ENCODE results near the gene SMG6. TPM values are rescaled to one million over a fixed set of nuclear protein-coding genes. Genes with fewer than 3 reads are reported as not detected.

SMG6 gene
- total RNA-seq, 6 donors from 2014 or later: 29.9 to 126 (median 30.5) TPM

- Histone ChIP-seq H3K27me3 (no peaks in the 10 kb centered on the region), H3K36me3 (no peaks in the 10 kb centered on the region), H3K9me3 (no peaks in the 10 kb centered on the region), H3K4me1 (peaks cover 44 to 71% (median 65%) of the 10 kb centered on the region in 4 donors), H3K4me3 (no peak overlapping the region), H3K27ac (peak overlapping the region in 2 of 4 donors; percentile 43 to 46)
- TF ChIP-seq EP300 (IDR thresholded peaks at IDR 0.05) (no peak), POLR2AphosphoS5 (IDR thresholded peaks at IDR 0.05) (no peak), POLR2A (IDR thresholded peaks at IDR 0.05) (no peak), CTCF (IDR thresholded peaks at IDR 0.05) (no peak)
- ATAC-seq (ENCODE audit: low FRiP score in 2 of 2): no peak
- WGBS, 2 donors: 74 to 81% methylated on average over 4 of the region's 4 CpGs
- DNase-seq: no peak
Observed at GRCh38 chr17:2092253-2092652, 211.3 kb downstream of the SMG6 start.

- H3K36me3 ChIP-seq: no peaks in the 10 kb centered on the region
- H3K9me3 ChIP-seq: no peaks in the 10 kb centered on the region
- H3K4me3 ChIP-seq: no peak overlapping the region
- H3K4me1 ChIP-seq: peaks cover 50 to 84% (median 75%) of the 10 kb centered on the region in 4 donors
- DNase-seq (no peak), ATAC-seq (ENCODE audit: low FRiP score in 2 of 2) (peak in 1 of 2 donors; percentile 82)
- TF ChIP-seq EP300 (IDR thresholded peaks at IDR 0.05) (no peak), POLR2A (IDR thresholded peaks at IDR 0.05) (no peak), CTCF (IDR thresholded peaks at IDR 0.05) (peak in 2 of 6 experiments; percentile 23 to 46), POLR2AphosphoS5 (IDR thresholded peaks at IDR 0.05) (peak in 1 of 2 donors; percentile 34)
- WGBS, 2 donors: 30 to 47% methylated on average over 2 of the region's 2 CpGs
- no peaks in the 10 kb centered on the region for H3K27me3 ChIP-seq
- peak overlapping the region; percentile 31 to 86 (median 83) for H3K27ac ChIP-seq
Observed at GRCh38 chr17:2090804-2091534, 212.6 kb downstream of the SMG6 start.

GRCh38 chr17:2090210-2090641 is 213.4 kb downstream of the SMG6 start:
- no peak for ATAC-seq (ENCODE audit: low FRiP score in 2 of 2)
- TF ChIP-seq EP300 (IDR thresholded peaks at IDR 0.05) (no peak), POLR2AphosphoS5 (IDR thresholded peaks at IDR 0.05) (no peak), CTCF (IDR thresholded peaks at IDR 0.05) (no peak), POLR2A (IDR thresholded peaks at IDR 0.05) (no peak)
- 54 to 68% methylated on average over 9 of the region's 9 CpGs for WGBS, 2 donors

GRCh38 chr17:2089021-2089422 is 214.6 kb downstream of the SMG6 start:
- Histone ChIP-seq H3K36me3 (no peaks in the 10 kb centered on the region), H3K4me3 (peak overlapping the region in 3 of 4 donors; percentile 17 to 41 (median 41)), H3K27ac (peak overlapping the region; percentile 77 to 86 (median 83)), H3K4me1 (peaks cover 62 to 90% (median 81%) of the 10 kb centered on the region in 4 donors), H3K27me3 (no peaks in the 10 kb centered on the region), H3K9me3 (no peaks in the 10 kb centered on the region)
- DNase-seq: no peak
- ATAC-seq (ENCODE audit: low FRiP score in 2 of 2): no peak
- TF ChIP-seq CTCF (IDR thresholded peaks at IDR 0.05): no peak
- TF ChIP-seq POLR2AphosphoS5 (IDR thresholded peaks at IDR 0.05): no peak
- 9 to 24% methylated on average over 7 to 8 of the region's 8 CpGs for WGBS, 2 donors

More at GRCh38 chr17:2090210-2090641, 213.4 kb downstream of the SMG6 start:
- DNase-seq: no peak
- no peaks in the 10 kb centered on the region for H3K36me3 ChIP-seq
- H3K4me3 ChIP-seq: peak overlapping the region in 1 of 4 donors; percentile 41
- H3K27ac ChIP-seq: peak overlapping the region in 3 of 4 donors; percentile 83 to 86 (median 83)
- no peaks in the 10 kb centered on the region for H3K27me3 ChIP-seq
- H3K4me1 ChIP-seq: peaks cover 51 to 86% (median 79%) of the 10 kb centered on the region in 4 donors
- H3K9me3 ChIP-seq: no peaks in the 10 kb centered on the region

All from upper lobe of left lung (tissue), 6 donors.